Measurements from ENCODE around the gene SLC7A7. TPM values are rescaled to one million over a fixed set of nuclear protein-coding genes. Genes with fewer than 3 reads are reported as not detected.
A peak's percentile ranks its signal among the peaks of the same experiment; 100 is the strongest.

SLC7A7 gene
- total and polyA plus RNA-seq, 2 donors: 10.7 to 16.7 TPM

GRCh38 chr14:22838631-22839041 is 23.4 kb upstream of the SLC7A7 start:
- WGBS: 39% methylated on average over 6 of the region's 6 CpGs
- peaks cover 4 to 27% of the 10 kb centered on the region in 2 donors for H3K4me1 ChIP-seq (ENCODE audit: control insufficient read depth in 2 of 2, insufficient read depth in 2 of 2, low read length in 2 of 2)
- peak overlapping the region; percentile 32 to 36 for H3K4me3 ChIP-seq (ENCODE audit: low read length in 2 of 2)
- peaks cover 18 to 21% of the 10 kb centered on the region in 2 donors for H3K36me3 ChIP-seq (ENCODE audit: control insufficient read depth in 2 of 2, insufficient read depth in 2 of 2, low read length in 1 of 2)
- peak overlapping the region; percentile 26 to 75 for H3K27ac ChIP-seq (ENCODE audit: low read depth in 1 of 2, low read length in 1 of 2)
- H3K27me3 ChIP-seq (ENCODE audit: control insufficient read depth in 2 of 2, insufficient read depth in 1 of 2, low read length in 1 of 2): peaks cover 31 to 59% of the 10 kb centered on the region in 2 donors
- peaks cover 0 to 1% of the 10 kb centered on the region in 2 donors for H3K9me3 ChIP-seq (ENCODE audit: control insufficient read depth in 2 of 2, insufficient read depth in 1 of 2, low read length in 1 of 2)
- DNase-seq (ENCODE audit: low read depth in 6 of 9, low spot score in 9 of 9): no peak

DNA sequence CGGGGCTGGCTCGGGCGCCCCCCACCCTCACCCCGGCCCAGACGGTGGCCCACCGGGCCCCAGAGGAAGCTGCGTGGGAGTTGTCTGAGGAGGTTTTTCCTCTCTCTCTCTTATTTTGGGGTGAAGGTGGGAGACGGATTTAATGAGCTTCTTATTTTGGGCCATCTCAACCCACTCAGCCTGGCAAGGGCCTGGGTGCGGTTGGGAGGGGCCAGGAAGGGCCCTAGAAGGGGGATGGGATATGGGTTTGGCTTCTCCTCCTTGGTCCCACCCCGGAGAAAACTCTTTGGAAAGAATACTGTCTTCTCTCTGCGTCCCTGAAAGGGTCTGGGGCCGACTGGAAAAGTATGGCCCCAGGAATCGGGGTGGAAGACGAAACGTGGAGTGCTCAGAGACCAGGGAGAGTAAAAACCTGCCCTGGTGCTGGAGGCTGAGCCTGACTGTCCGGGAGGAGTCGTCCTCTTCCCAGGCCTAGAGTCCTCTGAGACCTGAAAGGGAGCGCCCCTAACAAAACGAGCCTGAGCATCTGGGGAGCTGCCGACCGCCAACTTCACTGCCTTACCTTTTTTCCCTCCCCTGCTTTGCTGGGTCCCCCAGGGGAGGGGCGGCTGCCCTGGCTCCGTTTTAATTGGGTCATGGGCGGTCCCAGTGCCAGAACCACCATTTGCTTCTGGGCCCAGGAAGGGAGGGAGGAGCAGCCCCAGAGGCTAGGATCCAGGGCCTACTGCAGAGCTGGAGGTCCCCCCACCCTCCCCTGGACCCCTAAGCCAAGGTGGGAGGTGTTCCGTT is 22.7 kb upstream of the SLC7A7 start:
- no peak for DNase-seq (ENCODE audit: low read depth in 6 of 9, low spot score in 9 of 9)
- H3K27ac ChIP-seq (ENCODE audit: low read depth in 1 of 2, low read length in 1 of 2): peak overlapping the region; percentile 26 to 75
- peaks cover 30 to 54% of the 10 kb centered on the region in 2 donors for H3K27me3 ChIP-seq (ENCODE audit: control insufficient read depth in 2 of 2, insufficient read depth in 1 of 2, low read length in 1 of 2)
- peak overlapping the region; percentile 32 to 36 for H3K4me3 ChIP-seq (ENCODE audit: low read length in 2 of 2)
- peaks cover 4 to 27% of the 10 kb centered on the region in 2 donors for H3K4me1 ChIP-seq (ENCODE audit: control insufficient read depth in 2 of 2, insufficient read depth in 2 of 2, low read length in 2 of 2)
- peaks cover 22 to 28% of the 10 kb centered on the region in 2 donors for H3K36me3 ChIP-seq (ENCODE audit: control insufficient read depth in 2 of 2, insufficient read depth in 2 of 2, low read length in 1 of 2)
- 69% methylated on average over 25 of the region's 25 CpGs for WGBS
- H3K9me3 ChIP-seq (ENCODE audit: control insufficient read depth in 2 of 2, insufficient read depth in 1 of 2, low read length in 1 of 2): no peaks in the 10 kb centered on the region

- H3K27ac ChIP-seq (ENCODE audit: low read depth in 1 of 2, low read length in 1 of 2): peak overlapping the region in 1 of 2 donors; percentile 71
- H3K36me3 ChIP-seq (ENCODE audit: control insufficient read depth in 2 of 2, insufficient read depth in 2 of 2, low read length in 1 of 2): peaks cover 22 to 28% of the 10 kb centered on the region in 2 donors
- peaks cover 25 to 53% of the 10 kb centered on the region in 2 donors for H3K27me3 ChIP-seq (ENCODE audit: control insufficient read depth in 2 of 2, insufficient read depth in 1 of 2, low read length in 1 of 2)
- H3K4me3 ChIP-seq (ENCODE audit: low read length in 2 of 2): peak overlapping the region; percentile 32 to 36
- no peaks in the 10 kb centered on the region for H3K9me3 ChIP-seq (ENCODE audit: control insufficient read depth in 2 of 2, insufficient read depth in 1 of 2, low read length in 1 of 2)
- DNase-seq (ENCODE audit: low read depth in 6 of 9, low spot score in 9 of 9): no peak
- peaks cover 4 to 27% of the 10 kb centered on the region in 2 donors for H3K4me1 ChIP-seq (ENCODE audit: control insufficient read depth in 2 of 2, insufficient read depth in 2 of 2, low read length in 2 of 2)
- WGBS: 7% methylated on average over 57 of the region's 57 CpGs
These were observed 22.0 kb upstream of the SLC7A7 start for GRCh38 chr14:22837114-22837749.

- Histone ChIP-seq H3K36me3 (ENCODE audit: control insufficient read depth in 2 of 2, insufficient read depth in 2 of 2, low read length in 1 of 2) (peaks cover 22 to 34% of the 10 kb centered on the region in 2 donors), H3K27me3 (ENCODE audit: control insufficient read depth in 2 of 2, insufficient read depth in 1 of 2, low read length in 1 of 2) (peaks cover 25 to 50% of the 10 kb centered on the region in 2 donors), H3K4me1 (ENCODE audit: control insufficient read depth in 2 of 2, insufficient read depth in 2 of 2, low read length in 2 of 2) (peaks cover 4 to 27% of the 10 kb centered on the region in 2 donors), H3K27ac (ENCODE audit: low read depth in 1 of 2, low read length in 1 of 2) (peak within 1 kb of the TSS; percentile 24 to 71), H3K9me3 (ENCODE audit: control insufficient read depth in 2 of 2, insufficient read depth in 1 of 2, low read length in 1 of 2) (no peaks in the 10 kb centered on the region), H3K4me3 (ENCODE audit: low read length in 2 of 2) (peak within 1 kb of the TSS; percentile 32 to 36)
- 16% methylated on average over 46 of the region's 46 CpGs for WGBS
- DNase-seq (ENCODE audit: low read depth in 6 of 9, low spot score in 9 of 9): no peak
These were observed 21.3 kb upstream of the SLC7A7 start, which contains the start of gene MMP14 for GRCh38 chr14:22836301-22837113. MMP14 (plus strand) TSS chr14:22836585; CDS start chr14:22836818, 233 bp downstream.

- 94% methylated on average over 3 of the region's 3 CpGs for WGBS
- Histone ChIP-seq H3K36me3 (ENCODE audit: control insufficient read depth in 2 of 2, insufficient read depth in 2 of 2, low read length in 1 of 2) (peaks cover 22 to 38% of the 10 kb centered on the region in 2 donors), H3K9me3 (ENCODE audit: control insufficient read depth in 2 of 2, insufficient read depth in 1 of 2, low read length in 1 of 2) (no peaks in the 10 kb centered on the region), H3K4me1 (ENCODE audit: control insufficient read depth in 2 of 2, insufficient read depth in 2 of 2, low read length in 2 of 2) (peaks cover 7 to 34% of the 10 kb centered on the region in 2 donors), H3K4me3 (ENCODE audit: low read length in 2 of 2) (no peak overlapping the region), H3K27ac (ENCODE audit: low read depth in 1 of 2, low read length in 1 of 2) (no peak overlapping the region), H3K27me3 (ENCODE audit: control insufficient read depth in 2 of 2, insufficient read depth in 1 of 2, low read length in 1 of 2) (peaks cover 25 to 47% of the 10 kb centered on the region in 2 donors)
- no peak for DNase-seq (ENCODE audit: low read depth in 6 of 9, low spot score in 9 of 9)
These were observed 20.3 kb upstream of the SLC7A7 start for GRCh38 chr14:22835505-22835904.

DNA sequence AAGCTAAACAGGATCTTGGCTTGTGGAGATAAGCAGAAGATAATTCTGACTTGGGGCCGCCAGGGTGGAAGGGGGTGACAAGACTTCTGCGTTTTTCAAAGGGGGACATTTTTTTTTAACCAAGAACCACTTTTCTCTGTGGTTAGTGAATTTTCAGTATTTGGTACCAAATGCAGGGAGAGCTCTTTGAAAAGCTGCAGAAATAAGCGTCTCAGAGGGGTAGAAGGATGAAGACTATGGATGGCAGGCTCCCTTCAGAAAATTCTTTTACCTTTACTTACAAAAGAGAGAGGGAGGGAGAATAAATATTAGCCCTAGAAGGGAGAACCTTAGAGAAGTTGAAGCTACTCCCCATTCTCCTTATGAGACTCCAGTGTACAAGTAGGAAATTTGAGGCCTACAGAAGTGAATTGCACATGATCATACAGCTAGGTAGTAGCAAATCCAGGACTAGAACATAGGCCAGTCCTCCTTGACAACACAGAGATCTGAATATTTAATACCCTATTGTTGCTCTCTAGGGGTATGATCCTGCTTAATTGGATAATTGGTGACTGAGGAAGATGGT is 15.3 kb upstream of the SLC7A7 start:
- H3K27ac ChIP-seq (ENCODE audit: low read depth in 1 of 2, low read length in 1 of 2): no peak overlapping the region
- no peak for DNase-seq (ENCODE audit: low read depth in 6 of 9, low spot score in 9 of 9)
- H3K4me1 ChIP-seq (ENCODE audit: control insufficient read depth in 2 of 2, insufficient read depth in 2 of 2, low read length in 2 of 2): peaks cover 10 to 18% of the 10 kb centered on the region in 2 donors
- peaks cover 0 to 4% of the 10 kb centered on the region in 2 donors for H3K27me3 ChIP-seq (ENCODE audit: control insufficient read depth in 2 of 2, insufficient read depth in 1 of 2, low read length in 1 of 2)
- peak overlapping the region; percentile 84 to 89 for H3K4me3 ChIP-seq (ENCODE audit: low read length in 2 of 2)
- peaks cover 18 to 35% of the 10 kb centered on the region in 2 donors for H3K36me3 ChIP-seq (ENCODE audit: control insufficient read depth in 2 of 2, insufficient read depth in 2 of 2, low read length in 1 of 2)
- no peaks in the 10 kb centered on the region for H3K9me3 ChIP-seq (ENCODE audit: control insufficient read depth in 2 of 2, insufficient read depth in 1 of 2, low read length in 1 of 2)
- WGBS: 28% methylated on average over 3 of the region's 3 CpGs

DNA sequence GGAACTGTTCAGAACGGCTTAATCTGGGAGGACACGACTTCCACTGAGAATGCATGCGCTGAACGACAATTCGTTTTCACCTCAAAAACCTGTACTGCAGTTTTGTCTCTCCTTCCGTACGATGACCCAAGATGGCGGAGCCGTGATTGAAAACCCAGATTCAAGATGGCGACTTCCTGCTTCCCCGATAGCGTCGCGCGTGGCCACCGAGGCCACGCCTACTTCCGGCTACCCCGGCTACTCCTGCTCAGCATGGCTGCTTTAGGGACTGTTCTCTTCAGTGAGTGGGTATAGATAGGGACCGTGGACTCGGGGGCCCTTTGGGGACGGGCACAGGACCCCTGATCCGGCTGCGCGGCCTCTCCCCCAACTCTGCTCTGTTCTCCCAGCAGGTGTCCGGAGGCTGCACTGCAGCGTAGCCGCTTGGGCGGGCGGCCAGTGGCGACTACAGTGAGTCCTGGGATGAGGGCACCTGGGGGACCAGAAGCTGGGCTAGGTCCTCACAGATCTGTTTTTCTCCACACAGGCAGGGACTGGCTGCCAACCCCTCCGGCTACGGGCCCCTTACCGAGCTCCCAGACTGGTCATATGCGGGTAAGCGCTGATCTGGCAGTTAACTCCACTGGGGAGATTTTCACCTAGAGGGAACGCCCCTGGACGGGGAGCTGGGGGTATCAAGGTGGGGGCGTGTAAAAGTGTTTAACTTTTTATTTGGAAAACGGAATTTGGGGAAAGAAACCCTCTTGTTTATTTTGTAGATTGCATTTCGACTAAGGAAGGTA is 14.6 kb upstream of the SLC7A7 start, which contains the start of gene MRPL52:
Gene MRPL52, plus strand, starts transcription at position 227 of the 782 bp plus-strand sequence. Its CDS starts 26 bp downstream, at position 253.
- DNase-seq (ENCODE audit: low read depth in 6 of 9, low spot score in 9 of 9): peak; percentile 86 to 97 (median 90)
- peaks cover 13 to 24% of the 10 kb centered on the region in 2 donors for H3K4me1 ChIP-seq (ENCODE audit: control insufficient read depth in 2 of 2, insufficient read depth in 2 of 2, low read length in 2 of 2)
- no peaks in the 10 kb centered on the region for H3K27me3 ChIP-seq (ENCODE audit: control insufficient read depth in 2 of 2, insufficient read depth in 1 of 2, low read length in 1 of 2)
- WGBS: under 1% methylated on average over 41 of the region's 41 CpGs
- H3K9me3 ChIP-seq (ENCODE audit: control insufficient read depth in 2 of 2, insufficient read depth in 1 of 2, low read length in 1 of 2): no peaks in the 10 kb centered on the region
- peak within 1 kb of the TSS; percentile 84 to 89 for H3K4me3 ChIP-seq (ENCODE audit: low read length in 2 of 2)
- peak within 1 kb of the TSS; percentile 84 to 93 for H3K27ac ChIP-seq (ENCODE audit: low read depth in 1 of 2, low read length in 1 of 2)
- peaks cover 14 to 29% of the 10 kb centered on the region in 2 donors for H3K36me3 ChIP-seq (ENCODE audit: control insufficient read depth in 2 of 2, insufficient read depth in 2 of 2, low read length in 1 of 2)
